ENCODE measurements around the gene CRYL1. TPM values are rescaled to one million over a fixed set of nuclear protein-coding genes. Genes with fewer than 3 reads are reported as not detected.

Gene CRYL1
- total and polyA plus RNA-seq, 2 of the 8 experiments (the other 6 are each of a cell fraction or from before 2014, with no cell fraction given): 1.9 to 6.4 TPM

GRCh38 chr13:20424559-20424852 is 101.2 kb downstream of the CRYL1 start:
- FAIRE-seq (no peak), DNase-seq (ENCODE audit: low read depth in 1 of 2, low spot score in 2 of 2) (no peak)
- Histone ChIP-seq H2BK5ac (ENCODE audit: low read depth, low read length) (no peak overlapping the region), H2BK20ac (ENCODE audit: low read length) (no peak overlapping the region), H3K23ac (ENCODE audit: insufficient read length) (no peak overlapping the region), H3K27ac (ENCODE audit: low read depth, low read length) (no peak overlapping the region), H2AK5ac (ENCODE audit: low read depth, low read length) (no peak overlapping the region), H2AFZ (ENCODE audit: low read length) (no peak overlapping the region), H3K4me2 (ENCODE audit: insufficient read depth in 1 of 2, low read depth in 2 of 2, low read length in 2 of 2) (no peak overlapping the region), H4K8ac (ENCODE audit: extremely low read depth, insufficient read depth, low read length) (no peak overlapping the region), H2BK12ac (ENCODE audit: low read depth, low read length) (no peak overlapping the region), H4K91ac (replicated peaks; ENCODE audit: insufficient read length, low read length) (no peak overlapping the region), H3K9me3 (ENCODE audit: insufficient read depth in 2 of 2, low read depth in 1 of 2, low read length in 1 of 2) (no peaks in the 10 kb centered on the region), H3K4ac (replicated peaks; ENCODE audit: insufficient read length, low read depth, low read length) (no peak overlapping the region), H3K79me1 (ENCODE audit: low read depth, low read length) (no peaks in the 10 kb centered on the region), H3K23me2 (ENCODE audit: low read depth, low read length) (no peaks in the 10 kb centered on the region), H3K18ac (ENCODE audit: extremely low read depth, low read length) (no peak overlapping the region), H3K4me1 (replicated peaks in 1 of 4; ENCODE audit: control insufficient read depth in 3 of 4, insufficient read depth in 4 of 4, low read length in 3 of 4) (peaks cover 0 to 3% (median 2%) of the 10 kb centered on the region in 4 experiments; a peak in 5 of 7 replicates), H4K20me1 (replicated peaks in 1 of 2; ENCODE audit: control insufficient read depth in 1 of 2, insufficient read depth in 2 of 2, low read length in 2 of 2) (no peaks in the 10 kb centered on the region), H3K56ac (replicated peaks; ENCODE audit: insufficient read length, low read depth, low read length) (no peak overlapping the region), H3K27me3 (replicated peaks in 1 of 4; ENCODE audit: control insufficient read depth in 3 of 4, extremely low read depth in 1 of 4, insufficient read depth in 3 of 4, low read length in 3 of 4) (no peaks in the 10 kb centered on the region), H4K5ac (ENCODE audit: insufficient read length, low read depth, low read length) (no peak overlapping the region), H3K36me3 (ENCODE audit: control insufficient read depth in 2 of 4, insufficient read depth in 4 of 4, low read length in 3 of 4) (no peaks in the 10 kb centered on the region), H2BK120ac (replicated peaks; ENCODE audit: low read depth, low read length) (no peak overlapping the region), H3K79me2 (ENCODE audit: control insufficient read depth in 1 of 2, insufficient read depth in 2 of 2, low read length in 2 of 2) (no peaks in the 10 kb centered on the region), H3K4me3 (ENCODE audit: extremely low read depth in 1 of 4, insufficient read depth in 2 of 4, low read depth in 3 of 4, low read length in 4 of 4) (no peak overlapping the region), H2BK15ac (ENCODE audit: low read length) (no peak overlapping the region), H3K14ac (ENCODE audit: insufficient read length) (no peak overlapping the region), H3K9ac (replicated peaks in 1 of 4; ENCODE audit: extremely low read depth in 1 of 4, low read depth in 3 of 4, low read length in 3 of 4) (no peak overlapping the region)
- POLR2A ChIA-PET (ENCODE audit: partially characterized antibody): interaction anchor here (1.2 kb wide), 1 partner anchor 10 kb away, joined by 3 read pairs; no protein-coding TSS in a partner anchor
- 80% methylated on average over 8 of the region's 8 CpGs; no CpG with 5 or more reads in 1 of the 2 experiments for WGBS, 2 experiments (ENCODE audit: extremely low coverage in 1 of 2, insufficient coverage in 1 of 2, insufficient read length in 1 of 2, insufficient replicate concordance in 2 of 2, low coverage in 1 of 2, low lambda C conversion rate in 2 of 2, missing lambda C conversion rate in 1 of 2)
- CTCF ChIA-PET (ENCODE audit: partially characterized antibody): interaction anchor here (0.9 to 1.6 kb wide), 2 partner anchors 130 to 227 kb away, joined by 3 read pairs; no protein-coding TSS in a partner anchor
- TF ChIP-seq EZH2 (IDR thresholded peaks at IDR 0.05; ENCODE audit: low read depth, low read length, severe bottlenecking) (no peak), KDM4A (IDR thresholded peaks at IDR 0.05; ENCODE audit: low read depth, low read length, severe bottlenecking) (no peak), EGR1 (IDR thresholded peaks at IDR 0.05; ENCODE audit: borderline replicate concordance, low read depth, low read length) (no peak), NRF1 (IDR thresholded peaks at IDR 0.05; ENCODE audit: low read depth, low read length) (no peak), CHD2 (IDR thresholded peaks at IDR 0.05; ENCODE audit: low read length) (no peak), TCF12 (IDR thresholded peaks at IDR 0.05; ENCODE audit: low read depth, low read length) (no peak), E2F6 (IDR thresholded peaks at IDR 0.05) (no peak), SP4 (IDR thresholded peaks at IDR 0.05; ENCODE audit: low read length) (no peak), TBP (IDR thresholded peaks at IDR 0.05; ENCODE audit: low read depth, low read length) (no peak), RFX5 (IDR thresholded peaks at IDR 0.05; ENCODE audit: borderline replicate concordance, low read depth, low read length) (no peak), GTF2F1 (IDR thresholded peaks at IDR 0.05; ENCODE audit: borderline replicate concordance, low read depth, low read length) (no peak), CBX5 (IDR thresholded peaks at IDR 0.05; ENCODE audit: low read depth, low read length) (no peak), RNF2 (IDR thresholded peaks at IDR 0.05; ENCODE audit: borderline replicate concordance, low read depth, low read length, missing control alignments, poor library complexity, severe bottlenecking) (no peak), SRF (IDR thresholded peaks at IDR 0.05; ENCODE audit: low read depth, low read length) (no peak), BRCA1 (IDR thresholded peaks at IDR 0.05; ENCODE audit: low read depth, low read length) (no peak)
